Cortex of kidney (tissue), 1 donor: ENCODE measurements around the gene VHLL.
"Not testable (repeated sequence)": the region's sequence is repeated elsewhere in the genome, so short reads cannot be mapped to it uniquely, and the experiment has no call there.

Experiments
- DNase-seq: peaks from one replicate; lab custom pipeline; 2025; lab: John Stamatoyannopoulos, UW

The VHLL gene

GRCh38 chr1:156298852-156299357 lies at the start of gene VHLL:
Gene VHLL, minus strand, starts transcription at chr1:156299307. Its CDS starts 118 bp downstream, at chr1:156299189.
- DNase-seq: no peak

GRCh38 chr1:156347331-156347730 lies 48.2 kb upstream of the VHLL start:
- DNase-seq: no peak

- no peak for DNase-seq
These were observed 47.5 kb upstream of the VHLL start for GRCh38 chr1:156346636-156347035.

GRCh38 chr1:156346035-156346434 lies 46.9 kb upstream of the VHLL start:
- not testable (repeated sequence) for DNase-seq

GRCh38 chr1:156344409-156344808 lies 45.3 kb upstream of the VHLL start:
- DNase-seq: no peak

GRCh38 chr1:156342166-156342955 lies 43.3 kb upstream of the VHLL start:
- DNase-seq: no peak

GRCh38 chr1:156338180-156338976 lies 39.3 kb upstream of the VHLL start, which contains the start of the genes CCT3 and TSACC:
Gene CCT3, minus strand, starts transcription at chr1:156338292. Its CDS starts 108 bp downstream, at chr1:156338184.
Gene TSACC, plus strand, starts transcription at chr1:156338526. Its CDS starts 1,232 bp downstream, at chr1:156339758.
- DNase-seq: peak; percentile 96

GRCh38 chr1:156337888-156338179 lies 38.7 kb upstream of the VHLL start:
- no peak for DNase-seq

GRCh38 chr1:156337052-156337887 lies 38.2 kb upstream of the VHLL start:
- no peak for DNase-seq

- no peak for DNase-seq
These were observed 37.1 kb upstream of the VHLL start for GRCh38 chr1:156336242-156336641.

- DNase-seq: not testable (repeated sequence)
These were observed 24.1 kb upstream of the VHLL start for GRCh38 chr1:156323179-156323578.

- no peak for DNase-seq
These were observed 21.5 kb upstream of the VHLL start for GRCh38 chr1:156320560-156320959.

GRCh38 chr1:156319664-156320063 lies 20.6 kb upstream of the VHLL start:
- no peak for DNase-seq

GRCh38 chr1:156316909-156317308 lies 17.8 kb upstream of the VHLL start:
- DNase-seq: no peak

- no peak for DNase-seq
These were observed 11.9 kb upstream of the VHLL start for GRCh38 chr1:156310962-156311361.

GRCh38 chr1:156308078-156308477 lies 9.0 kb upstream of the VHLL start:
- DNase-seq: no peak

- DNase-seq: no peak
These were observed 6.1 kb upstream of the VHLL start for GRCh38 chr1:156305215-156305614.

GRCh38 chr1:156303241-156303640 lies 4.1 kb upstream of the VHLL start:
- DNase-seq: no peak

GRCh38 chr1:156295391-156295947 lies 3.6 kb downstream of the VHLL start, which contains the start of gene GLMP:
Gene GLMP, minus strand, starts transcription at chr1:156295679. Its CDS starts 34 bp downstream, at chr1:156295645.
- DNase-seq: no peak

- DNase-seq: no peak
These were observed 5.2 kb downstream of the VHLL start for GRCh38 chr1:156293895-156294294.

GRCh38 chr1:156293098-156293434 lies 6.0 kb downstream of the VHLL start:
- no peak for DNase-seq
